H1 (cell line): ENCODE data around the gene NCOA1. TPM values are rescaled to one million over a fixed set of nuclear protein-coding genes. Genes with fewer than 3 reads are reported as not detected.

Experiments
- EGR1 ChIP-seq: IDR thresholded peaks from 2 replicates; pipeline ENCODE4 v1.6.1; 2011; ENCODE audit warnings: low read depth, low read length, borderline replicate concordance
- HDAC2 ChIP-seq, 2 experiments: fragments of 300-600 bp in 1 of 2; sonication (generic) in 1 of 2; IDR thresholded peaks; 2 replicates each; pipeline ENCODE4 v1.6.1; 2011 to 2012; ENCODE audit warnings: low read depth in 2 of 2, low read length in 2 of 2, mild to moderate bottlenecking in 2 of 2, moderate library complexity in 2 of 2, borderline replicate concordance in 1 of 2, inconsistent platforms in 1 of 2
- RBBP5 ChIP-seq: IDR thresholded peaks from 2 replicates; pipeline ENCODE4 v1.7.1; 2012; ENCODE audit warnings: low read depth, mild to moderate bottlenecking, inconsistent platforms, low read length, moderate library complexity, borderline replicate concordance
- RFX5 ChIP-seq: IDR thresholded peaks from 2 replicates; pipeline ENCODE4 v1.6.1; 2011; ENCODE audit warnings: low read depth, low read length, improper control_type of control experiment, borderline replicate concordance
- polyA plus RNA-seq, 7 experiments: library from polyadenylated mRNA; depleted of rRNA in 3 of 7; stranded (reverse) in 5 of 7; unstranded in 2 of 7; fragments of >200 nt in 5 of 7; fragments of 200-250 nt in 2 of 7; gene quantifications; 1 replicate in 5 of 7; 2 replicates in 1 of 7; 4 replicates in 1 of 7; pipeline versions ENCODE4 v1.2.1 to v1.2.3, GENCODE V29; 2011 to 2013; ENCODE audit warnings: missing spikeins in 2 of 7, mixed read lengths in 2 of 7
- total RNA-seq: library from RNA; stranded (reverse); fragmentation: NEBNext Ultra II Directional; extraction: Animal tissue kit (Norgen Biotek cat#: 25700); gene quantifications from 2 replicates; pipeline ENCODE4 v1.2.1, GENCODE V29; 2021

Gene NCOA1
- total and polyA plus RNA-seq, 2 of the 8 experiments (the other 6 are each of a cell fraction or from before 2014, with no cell fraction given): 12.8 to 17.9 TPM

GRCh38 chr2:24485197-24485596 is 5.9 kb upstream of the NCOA1 start (continued):
- TF ChIP-seq RBBP5 (no peak), HDAC2 (IDR thresholded peaks at IDR 0.05; ENCODE audit: borderline replicate concordance in 1 of 2, low read depth in 2 of 2, low read length in 2 of 2) (no peak), RFX5 (no peak), EGR1 (no peak)
- TF ChIP-seq, all 59 proteins: peak for 0
